NB4 (cell line): ENCODE measurements around the gene ANGPTL8.

Source experiments
- DNase-seq: peaks from one replicate; pipeline ENCODE4 v3.0.0; 2010; ENCODE audit warnings: low read depth
- H3K4me3 ChIP-seq: one replicate; pipeline ENCODE4 v1.5.1; 2011; ENCODE audit warnings: mild to moderate bottlenecking, low read depth, low read length, moderate library complexity
- MAX ChIP-seq: IDR thresholded peaks from 2 replicates; pipeline ENCODE4 v1.6.1; 2011; ENCODE audit warnings: low read depth, low read length
- MYC ChIP-seq: IDR thresholded peaks from 2 replicates; pipeline ENCODE4 v1.6.1; 2011; ENCODE audit warnings: low read depth, low read length
- POLR2A ChIP-seq: IDR thresholded peaks from 2 replicates; pipeline ENCODE4 v1.6.1; 2011; ENCODE audit warnings: mild to moderate bottlenecking; ENCODE audit not compliant: insufficient read length; ENCODE audit errors: extremely low read depth
- TF ChIP-seq, protein P1 (sequence below): IDR thresholded peaks from one replicate; pipeline ENCODE4 v1.5.1; 2012; ENCODE audit warnings: low read depth, low read length

Gene ANGPTL8, protein sequence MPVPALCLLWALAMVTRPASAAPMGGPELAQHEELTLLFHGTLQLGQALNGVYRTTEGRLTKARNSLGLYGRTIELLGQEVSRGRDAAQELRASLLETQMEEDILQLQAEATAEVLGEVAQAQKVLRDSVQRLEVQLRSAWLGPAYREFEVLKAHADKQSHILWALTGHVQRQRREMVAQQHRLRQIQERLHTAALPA

GRCh38 chr19:11239377-11240000 is at the start of gene ANGPTL8:
Gene ANGPTL8, plus strand, starts transcription at chr19:11239619. Its CDS starts 19 bp downstream, at chr19:11239638.
- no peak for DNase-seq
- TF ChIP-seq POLR2A = no peak
- no peak for TF ChIP-seq MYC
- TF ChIP-seq, protein P1, sequence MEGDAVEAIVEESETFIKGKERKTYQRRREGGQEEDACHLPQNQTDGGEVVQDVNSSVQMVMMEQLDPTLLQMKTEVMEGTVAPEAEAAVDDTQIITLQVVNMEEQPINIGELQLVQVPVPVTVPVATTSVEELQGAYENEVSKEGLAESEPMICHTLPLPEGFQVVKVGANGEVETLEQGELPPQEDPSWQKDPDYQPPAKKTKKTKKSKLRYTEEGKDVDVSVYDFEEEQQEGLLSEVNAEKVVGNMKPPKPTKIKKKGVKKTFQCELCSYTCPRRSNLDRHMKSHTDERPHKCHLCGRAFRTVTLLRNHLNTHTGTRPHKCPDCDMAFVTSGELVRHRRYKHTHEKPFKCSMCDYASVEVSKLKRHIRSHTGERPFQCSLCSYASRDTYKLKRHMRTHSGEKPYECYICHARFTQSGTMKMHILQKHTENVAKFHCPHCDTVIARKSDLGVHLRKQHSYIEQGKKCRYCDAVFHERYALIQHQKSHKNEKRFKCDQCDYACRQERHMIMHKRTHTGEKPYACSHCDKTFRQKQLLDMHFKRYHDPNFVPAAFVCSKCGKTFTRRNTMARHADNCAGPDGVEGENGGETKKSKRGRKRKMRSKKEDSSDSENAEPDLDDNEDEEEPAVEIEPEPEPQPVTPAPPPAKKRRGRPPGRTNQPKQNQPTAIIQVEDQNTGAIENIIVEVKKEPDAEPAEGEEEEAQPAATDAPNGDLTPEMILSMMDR = no peak
- no peak for TF ChIP-seq MAX
- H3K4me3 ChIP-seq = no peak within 1 kb of the TSS

DNA sequence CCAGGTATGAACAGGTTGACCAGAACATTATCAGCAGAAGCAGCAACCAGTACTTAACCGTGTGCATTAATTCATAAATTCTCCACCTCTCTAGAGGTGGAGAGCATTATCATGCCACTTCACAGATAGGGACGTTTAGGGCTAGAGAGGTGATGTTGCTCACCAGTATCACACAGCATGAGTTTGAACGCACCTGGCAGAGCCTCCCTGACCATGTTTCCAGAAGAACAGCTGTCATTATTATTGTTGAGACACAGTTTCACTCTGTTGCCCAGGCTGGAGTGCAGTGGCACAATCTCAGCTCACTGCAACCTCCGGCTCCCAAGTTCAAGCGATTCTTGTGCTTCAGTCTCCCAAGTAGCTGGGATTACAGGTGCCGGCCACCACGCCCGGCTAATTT is 48.9 kb upstream of the ANGPTL8 start:
- TF ChIP-seq, protein P1 = no peak
- TF ChIP-seq MYC (no peak), POLR2A (no peak), MAX (no peak)
- DNase-seq = no peak
- H3K4me3 ChIP-seq = no peak overlapping the region

DNA sequence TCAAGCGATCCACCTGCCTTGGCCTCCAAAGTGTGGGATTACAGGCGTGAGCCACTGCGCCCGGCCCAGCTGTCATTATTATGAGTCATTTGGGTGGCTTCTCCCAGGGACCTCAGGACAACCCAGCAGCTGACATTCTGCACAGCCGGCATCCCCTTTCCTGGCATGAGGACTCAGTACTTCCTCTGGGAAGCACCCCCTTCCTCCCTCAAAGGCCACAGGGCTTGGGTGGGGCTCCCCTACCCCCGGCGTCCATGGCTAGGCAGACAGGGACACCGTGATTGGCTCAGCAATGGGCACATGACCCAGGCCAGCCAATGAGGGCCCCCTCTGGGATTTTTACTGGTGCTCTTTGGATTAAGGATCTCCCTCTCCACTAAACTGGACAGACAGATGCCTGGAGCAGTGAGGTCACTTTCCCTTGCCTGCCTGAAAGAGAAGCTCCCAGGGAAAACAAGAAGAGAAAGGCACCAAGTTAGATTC is 48.1 kb upstream of the ANGPTL8 start:
- TF ChIP-seq, protein P1 = no peak
- TF ChIP-seq MYC = no peak
- no peak overlapping the region for H3K4me3 ChIP-seq
- DNase-seq = no peak

GRCh38 chr19:11191934-11192333 is 47.5 kb upstream of the ANGPTL8 start:
- TF ChIP-seq MYC (no peak), POLR2A (no peak), MAX (no peak)
- TF ChIP-seq, protein P1 = no peak
- DNase-seq = no peak
- H3K4me3 ChIP-seq = no peak overlapping the region

- no peak for DNase-seq
- H3K4me3 ChIP-seq = no peak overlapping the region
- TF ChIP-seq, protein P1 = no peak
- TF ChIP-seq MAX = no peak
- no peak for TF ChIP-seq POLR2A
- no peak for TF ChIP-seq MYC
Measured at GRCh38 chr19:11192957-11193939, 46.2 kb upstream of the ANGPTL8 start.
